H9 (cell line): Measurements from ENCODE around the gene NUP214. TPM values are rescaled to one million over a fixed set of nuclear protein-coding genes. Genes with fewer than 3 reads are reported as not detected.

Source experiments
- DNase-seq: peaks from one replicate; pipeline ENCODE4 v3.0.0-alpha.2; 2017
- H2AFZ ChIP-seq: one replicate; pipeline ENCODE4 v1.6.1; 2013; ENCODE audit warnings: mild to moderate bottlenecking, low read length, control low read depth, moderate library complexity
- H2AK5ac ChIP-seq: 2 replicates; pipeline ENCODE4 v1.6.1; 2013; ENCODE audit warnings: low read length, control low read depth, mixed read lengths; ENCODE audit not compliant: insufficient read length
- H2BK120ac ChIP-seq: one replicate; pipeline ENCODE4 v1.6.1; 2013; ENCODE audit warnings: low read depth, mild to moderate bottlenecking, low read length, control low read depth, inconsistent platforms; ENCODE audit not compliant: poor library complexity, severe bottlenecking
- H2BK12ac ChIP-seq: 2 replicates; pipeline ENCODE4 v1.6.1; 2013; ENCODE audit warnings: low read length, control low read depth, mixed read lengths, low read depth; ENCODE audit not compliant: insufficient read length
- H2BK15ac ChIP-seq: 2 replicates; pipeline ENCODE4 v1.6.1; 2013; ENCODE audit warnings: low read depth, low read length, control low read depth
- H2BK20ac ChIP-seq: one replicate; pipeline ENCODE4 v1.6.1; 2013; ENCODE audit warnings: low read depth, mild to moderate bottlenecking, low read length, control low read depth, inconsistent platforms; ENCODE audit not compliant: poor library complexity, severe bottlenecking
- H2BK5ac ChIP-seq: 2 replicates; pipeline ENCODE4 v1.6.1; 2013; ENCODE audit warnings: low read length, control low read depth, mixed read lengths; ENCODE audit not compliant: insufficient read length
- H3K14ac ChIP-seq: 2 replicates; pipeline ENCODE4 v1.6.1; 2013; ENCODE audit warnings: low read length, control low read depth; ENCODE audit not compliant: insufficient read depth
- H3K18ac ChIP-seq: 2 replicates; pipeline ENCODE4 v1.6.1; 2013; ENCODE audit warnings: low read depth, mild to moderate bottlenecking, mixed read lengths, low read length, control low read depth; ENCODE audit not compliant: insufficient read length
- H3K23ac ChIP-seq: 2 replicates; pipeline ENCODE4 v1.6.1; 2013; ENCODE audit warnings: low read length, control low read depth, mixed read lengths, low read depth; ENCODE audit not compliant: insufficient read length
- H3K23me2 ChIP-seq: 2 replicates; pipeline ENCODE4 v1.6.1; 2013; ENCODE audit warnings: low read depth, mild to moderate bottlenecking, mixed read lengths, low read length, control low read depth; ENCODE audit not compliant: insufficient read length, poor library complexity, severe bottlenecking
- H3K27ac ChIP-seq: 2 replicates; pipeline ENCODE4 v1.5.1; 2013; ENCODE audit warnings: low read length, control low read depth, mixed read lengths, low read depth; ENCODE audit not compliant: insufficient read length
- H3K27me3 ChIP-seq: 2 replicates; pipeline ENCODE4 v1.6.1; 2013; ENCODE audit warnings: low read length, control low read depth, inconsistent platforms; ENCODE audit not compliant: insufficient read depth
- H3K4ac ChIP-seq: 2 replicates; pipeline ENCODE4 v1.6.1; 2013; ENCODE audit warnings: low read depth, mild to moderate bottlenecking, control low read depth, inconsistent platforms, low read length, moderate library complexity
- H3K4me1 ChIP-seq: 2 replicates; pipeline ENCODE4 v1.6.1; 2013; ENCODE audit warnings: low read length, control low read depth, inconsistent platforms; ENCODE audit not compliant: insufficient read depth
- H3K4me2 ChIP-seq: 2 replicates; pipeline ENCODE4 v1.6.1; 2013; ENCODE audit warnings: low read length, control low read depth, mixed read lengths; ENCODE audit not compliant: insufficient read length, insufficient read depth
- H3K56ac ChIP-seq: 2 replicates; pipeline ENCODE4 v1.6.1; 2013; ENCODE audit warnings: low read depth, mild to moderate bottlenecking, mixed read lengths, low read length, control low read depth; ENCODE audit not compliant: insufficient read length
- H3K79me1 ChIP-seq: 2 replicates; pipeline ENCODE4 v1.6.1; 2013; ENCODE audit warnings: low read depth, mild to moderate bottlenecking, moderate library complexity, low read length, control low read depth, inconsistent platforms; ENCODE audit not compliant: insufficient read depth, poor library complexity, severe bottlenecking
- H3K79me2 ChIP-seq: 2 replicates; pipeline ENCODE4 v1.6.1; 2013; ENCODE audit warnings: low read length, control low read depth, inconsistent platforms; ENCODE audit not compliant: insufficient read depth
- H3K9ac ChIP-seq: 2 replicates; pipeline ENCODE4 v1.6.1; 2013; ENCODE audit warnings: low read length, control low read depth, mixed read lengths; ENCODE audit not compliant: insufficient read length; ENCODE audit errors: extremely low read depth
- H3K9me3 ChIP-seq: one replicate; pipeline ENCODE4 v1.6.1; 2013; ENCODE audit warnings: low read depth, low read length, inconsistent platforms; ENCODE audit not compliant: control insufficient read depth
- H3T11ph ChIP-seq: one replicate; pipeline ENCODE4 v1.6.1; 2013; ENCODE audit warnings: mild to moderate bottlenecking, low read length, control low read depth, inconsistent platforms
- H4K20me1 ChIP-seq: one replicate; pipeline ENCODE4 v1.6.1; 2013; ENCODE audit not compliant: control insufficient read depth, insufficient read length, insufficient read depth
- H4K5ac ChIP-seq: 2 replicates; pipeline ENCODE4 v1.6.1; 2013; ENCODE audit warnings: low read depth, mild to moderate bottlenecking, mixed read lengths, low read length, control low read depth; ENCODE audit not compliant: insufficient read length
- H4K8ac ChIP-seq: replicated peaks from 2 replicates; pipeline ENCODE4 v1.6.1; 2013; ENCODE audit warnings: low read length, control low read depth, mixed read lengths, low read depth; ENCODE audit not compliant: insufficient read length
- H4K91ac ChIP-seq: 2 replicates; pipeline ENCODE4 v1.6.1; 2013; ENCODE audit warnings: low read depth, mild to moderate bottlenecking, moderate library complexity, mixed read lengths, low read length, control low read depth; ENCODE audit not compliant: insufficient read length
- H3K27ac Mint-ChIP-seq, 3 experiments: 2 replicates in 2 of 3; 3 replicates in 1 of 3; pipeline ENCODE4 v1.8.0; 2020 to 2021; ENCODE audit warnings: mixed read lengths in 3 of 3, mild to moderate bottlenecking in 1 of 3, moderate library complexity in 1 of 3
- H3K27me3 Mint-ChIP-seq: 2 replicates; pipeline ENCODE4 v1.8.0; 2021; ENCODE audit warnings: low read depth, mild to moderate bottlenecking, moderate library complexity, mixed read lengths
- H3K36me3 Mint-ChIP-seq, 3 experiments: 2 replicates in 2 of 3; 3 replicates in 1 of 3; pipeline ENCODE4 v1.8.0; 2020 to 2021; ENCODE audit warnings: low read depth in 3 of 3, mixed read lengths in 3 of 3; ENCODE audit not compliant: insufficient read depth in 1 of 3
- H3K4me1 Mint-ChIP-seq, 2 experiments: 2 replicates each; pipeline ENCODE4 v1.8.0; 2020; ENCODE audit warnings: mixed read lengths in 2 of 2
- H3K4me3 Mint-ChIP-seq, 2 experiments: 2 replicates in 1 of 2; 3 replicates in 1 of 2; pipeline ENCODE4 v1.8.0; 2020 to 2021; ENCODE audit warnings: mild to moderate bottlenecking in 2 of 2, mixed read lengths in 2 of 2, moderate library complexity in 1 of 2
- H3K9me3 Mint-ChIP-seq, 2 experiments: 2 replicates in 1 of 2; 3 replicates in 1 of 2; pipeline ENCODE4 v1.8.0; 2020; ENCODE audit warnings: mild to moderate bottlenecking in 2 of 2, mixed read lengths in 2 of 2, moderate library complexity in 1 of 2
- CTCF ChIP-seq: fragments of 200-600 bp; sonication (generic); conservative IDR thresholded peaks from 3 replicates; pipeline ENCODE4 v1.8.0; 2021; ENCODE audit warnings: antibody characterized with exemption, mild to moderate bottlenecking
- WGBS: extraction: QIAGEN DNeasy Blood & Tissue Kit; methylation state at CpG from one replicate; pipeline ENCODE4 v1.1.7; 2013; ENCODE audit warnings: missing lambda C conversion rate, low lambda C conversion rate, mixed read lengths; ENCODE audit not compliant: insufficient read length; ENCODE audit errors: extremely low coverage; 5-methylcytosine and 5-hydroxymethylcytosine counted together
- total RNA-seq: library from RNA; stranded (reverse); gene quantifications from 2 replicates; pipeline ENCODE4 v1.2.1, GENCODE V29; 2021

The NUP214 gene
- total RNA-seq, 1 experiment from 2014 or later: 53.8 TPM

GRCh38 chr9:131087354-131087893 is 38.0 kb upstream of the NUP214 start:
- H3K14ac ChIP-seq: no peak overlapping the region
- no peaks in the 10 kb centered on the region for H4K20me1 ChIP-seq
- DNase-seq: no peak
- H3K4me1 ChIP-seq: no peaks in the 10 kb centered on the region
- no peak overlapping the region for H3K4ac ChIP-seq
- H3K9ac ChIP-seq: no peak overlapping the region
- H3K9me3 ChIP-seq: no peaks in the 10 kb centered on the region
- H3K27ac Mint-ChIP-seq: 0 out of 7 replicates have a peak overlapping the region, but pooled peaks of 1 of the 3 experiments have one; percentile 25
- no peaks in the 10 kb centered on the region for H3K79me1 ChIP-seq
- no peak overlapping the region for H2BK20ac ChIP-seq
- no peak overlapping the region for H3K56ac ChIP-seq
- no peak overlapping the region for H4K8ac ChIP-seq
- H2BK120ac ChIP-seq: no peak overlapping the region
- H3K4me1 Mint-ChIP-seq: no peaks in the 10 kb centered on the region
- no peak overlapping the region for H3K18ac ChIP-seq
- H3K79me2 ChIP-seq: no peaks in the 10 kb centered on the region
- no peak overlapping the region for H3K27ac ChIP-seq
- H4K5ac ChIP-seq: no peak overlapping the region
- no peaks in the 10 kb centered on the region for H3K27me3 ChIP-seq
- H3K9me3 Mint-ChIP-seq: no peaks in the 10 kb centered on the region
- no peak overlapping the region for H3K4me3 Mint-ChIP-seq
- H4K91ac ChIP-seq: no peak overlapping the region
- WGBS: no CpG with 5 or more reads among the region's 19 CpGs
- TF ChIP-seq CTCF: no peak
- no peak overlapping the region for H2AK5ac ChIP-seq
- no peak overlapping the region for H2BK15ac ChIP-seq
- no peak overlapping the region for H3T11ph ChIP-seq
- H3K4me2 ChIP-seq: no peak overlapping the region
- H3K36me3 Mint-ChIP-seq: peaks cover 0 to 3% (median 0%) of the 10 kb centered on the region in 3 experiments; a peak in 3 of 7 replicates
- H3K23ac ChIP-seq: no peak overlapping the region
- no peaks in the 10 kb centered on the region for H3K23me2 ChIP-seq
- no peaks in the 10 kb centered on the region for H3K27me3 Mint-ChIP-seq
- H2BK5ac ChIP-seq: no peak overlapping the region
- H2BK12ac ChIP-seq: no peak overlapping the region
- H2AFZ ChIP-seq: no peak overlapping the region
